Bone marrow (tissue), 2 donors: ENCODE measurements around the gene ZNF280D.
"Not testable (repeated sequence)": the region's sequence is repeated elsewhere in the genome, so short reads cannot be mapped to it uniquely, and the experiment has no call there.

ENCODE experiments used
- DNase-seq, 2 donors: peaks; one replicate each; lab custom pipeline; 2025; lab: John Stamatoyannopoulos, UW

Gene ZNF280D

GRCh38 chr15:56715220-56715619, 18.1 kb downstream of the ZNF280D start:
- no peak for DNase-seq

DNA sequence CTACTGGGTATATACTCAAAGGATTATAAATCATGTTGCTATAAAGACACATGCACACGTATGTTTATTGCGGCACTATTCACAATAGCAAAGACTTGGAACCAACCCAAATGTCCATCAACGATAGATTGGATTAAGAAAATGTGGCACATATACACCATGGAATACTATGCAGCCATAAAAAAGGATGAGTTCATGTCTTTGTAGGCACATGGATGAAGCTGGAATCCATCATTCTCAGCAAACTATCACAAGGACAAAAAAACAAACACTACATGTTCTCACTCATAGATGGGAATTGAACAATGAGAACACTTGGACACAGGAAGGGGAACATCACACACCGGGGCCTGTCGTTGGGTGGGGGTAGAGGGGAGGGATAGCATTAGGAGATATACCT, 23.8 kb downstream of the ZNF280D start:
- not testable (repeated sequence) for DNase-seq

DNA sequence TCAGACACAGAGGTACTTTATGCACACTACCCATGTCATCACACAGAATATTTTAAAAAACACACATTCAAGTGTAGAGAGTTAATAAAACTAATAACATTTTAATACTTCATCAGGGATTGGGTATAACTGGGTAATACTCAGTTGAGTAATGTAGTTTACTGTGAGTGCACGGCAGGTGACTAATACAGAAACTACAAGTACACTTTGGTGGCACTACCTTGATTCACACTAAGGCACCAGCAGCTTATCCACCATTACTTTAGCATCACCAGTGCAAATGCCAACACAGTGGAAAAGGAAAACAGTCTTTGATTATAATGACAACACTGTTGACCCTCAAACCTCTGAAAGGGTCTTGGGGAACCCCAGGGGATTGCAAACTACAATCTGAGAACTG, 33.6 kb downstream of the ZNF280D start:
- no peak for DNase-seq

DNA sequence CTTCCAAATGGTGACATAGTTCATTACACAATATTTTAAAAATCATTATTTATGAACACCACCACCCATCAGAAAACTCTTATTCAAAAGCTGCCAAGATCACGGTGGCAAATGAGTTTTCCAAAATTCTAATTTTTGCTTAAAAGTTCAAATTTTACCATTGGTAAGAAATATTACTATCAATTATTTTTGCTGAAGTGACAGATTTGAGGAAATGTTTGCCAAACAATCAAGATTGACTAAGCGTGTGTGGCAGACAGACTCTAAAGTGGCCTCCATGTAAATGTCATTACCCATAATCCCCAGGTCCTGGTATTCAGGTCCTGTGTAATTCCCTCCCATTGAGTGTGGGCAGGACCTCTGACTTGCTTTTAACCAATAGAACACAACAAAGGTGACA, 35.0 kb downstream of the ZNF280D start:
- DNase-seq = no peak

DNA sequence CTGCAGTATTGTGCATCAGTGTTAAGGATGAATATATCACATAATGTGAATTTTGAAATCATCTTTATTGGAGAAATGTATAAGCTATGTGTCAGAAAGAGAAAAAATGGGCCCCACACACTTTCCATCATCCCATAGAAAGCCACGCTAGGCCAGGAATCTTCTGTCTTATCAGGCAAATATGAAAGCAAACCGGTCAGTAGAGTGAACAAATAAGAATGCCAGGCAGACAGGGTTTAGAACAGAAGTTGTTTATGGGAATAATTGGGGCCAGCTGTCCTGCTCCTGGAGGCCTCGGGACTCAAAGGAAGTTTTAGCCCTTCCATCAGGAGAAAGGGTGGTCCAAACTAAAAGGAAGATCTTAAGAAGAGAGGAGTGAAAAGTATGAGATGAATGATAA, 39.5 kb downstream of the ZNF280D start:
- no peak for DNase-seq

- DNase-seq = no peak
These were observed 42.6 kb downstream of the ZNF280D start for GRCh38 chr15:56690733-56691132.

DNA sequence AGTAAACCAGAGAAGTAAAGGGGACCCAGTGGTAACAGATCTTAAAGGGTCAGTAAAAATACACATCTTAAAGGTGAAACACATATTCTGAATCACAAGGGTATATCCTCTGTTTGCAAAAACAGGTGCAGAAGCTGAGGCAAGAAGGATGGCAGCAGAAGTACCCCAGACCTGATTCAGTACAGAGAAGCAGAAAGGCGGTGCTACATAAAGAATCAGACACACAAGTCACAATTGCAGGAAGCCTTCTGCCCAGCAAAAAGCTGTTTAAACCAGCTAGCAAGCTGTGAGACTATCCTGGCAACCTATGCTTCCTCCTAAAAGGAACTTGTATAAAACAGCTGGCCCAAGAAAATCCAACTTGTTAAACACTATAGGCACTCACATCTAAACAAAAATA, 49.4 kb downstream of the ZNF280D start:
- no peak for DNase-seq

DNA sequence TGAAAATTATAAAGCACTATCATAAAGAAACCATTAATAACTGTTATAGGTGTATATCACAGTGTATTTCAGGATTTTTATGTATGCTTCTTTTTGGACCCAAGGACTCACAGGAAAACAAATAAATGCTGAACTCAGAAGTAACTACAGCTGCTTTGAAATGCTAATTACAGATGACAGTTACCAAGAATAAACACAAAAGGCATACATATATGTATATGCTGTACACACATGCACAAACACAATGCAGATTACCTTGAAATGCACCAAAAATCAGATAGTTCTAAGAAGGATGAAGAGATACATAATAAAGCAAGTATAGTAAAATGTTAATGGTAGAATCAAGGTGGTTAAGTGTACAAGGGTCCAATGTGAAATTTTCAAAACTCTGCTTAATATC, 52.2 kb downstream of the ZNF280D start:
- DNase-seq = no peak

DNA sequence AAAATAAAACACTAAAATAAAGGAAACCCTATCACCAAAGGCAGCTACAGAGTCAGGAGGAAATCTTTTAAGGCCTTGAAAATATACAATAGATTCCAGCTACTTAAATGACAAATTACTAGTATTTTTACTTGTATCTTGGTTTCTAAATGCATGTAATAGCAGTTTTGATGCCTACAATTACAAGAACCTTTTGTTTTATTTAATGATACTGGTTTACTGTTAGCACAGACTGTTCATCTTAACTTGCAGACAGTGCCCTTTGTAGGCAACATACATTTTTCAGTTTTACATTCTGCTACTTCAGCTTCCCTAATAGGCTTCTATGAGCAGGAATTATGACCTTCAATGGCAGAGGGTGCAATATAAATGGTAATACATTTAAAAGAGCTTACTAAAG, 54.1 kb downstream of the ZNF280D start:
- no peak for DNase-seq

DNA sequence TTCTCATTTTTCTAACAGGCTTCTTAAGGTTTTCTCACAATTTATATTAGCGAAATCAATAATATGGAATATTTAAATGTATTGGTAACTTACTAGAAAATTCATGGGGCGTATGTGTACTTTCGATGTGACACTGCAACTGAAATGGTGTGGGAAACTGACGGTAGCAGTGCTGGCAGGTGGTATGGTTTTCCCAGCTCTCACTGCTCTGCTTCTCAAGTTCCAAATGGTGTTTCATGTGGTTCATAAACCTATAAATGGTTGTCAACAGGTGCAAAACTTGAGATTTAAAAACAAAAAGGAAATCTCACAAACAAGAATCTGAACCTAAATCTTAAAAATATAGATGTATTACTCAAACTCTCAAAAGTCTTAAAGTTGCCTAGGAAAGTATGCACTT, 54.7 kb downstream of the ZNF280D start:
- DNase-seq = no peak

DNA sequence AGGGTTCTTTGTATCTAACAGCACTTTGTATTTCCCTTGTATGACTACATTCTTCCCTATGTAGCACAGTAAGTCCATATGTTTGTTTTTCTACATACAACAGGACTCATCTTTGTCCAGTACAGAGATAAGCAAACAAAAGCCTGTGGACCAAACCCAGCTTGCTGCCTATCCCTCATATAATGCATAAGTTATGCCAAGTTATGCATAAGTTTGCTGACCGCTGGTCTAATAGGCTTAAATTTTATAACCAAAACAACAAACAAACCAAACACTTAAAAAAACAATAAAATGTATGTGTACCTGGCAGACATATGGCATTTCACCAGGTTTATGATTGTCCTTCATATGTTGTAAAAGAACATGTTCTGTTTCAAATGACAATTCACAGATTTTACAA, 56.0 kb downstream of the ZNF280D start:
- no peak for DNase-seq

GRCh38 chr15:56675930-56676329, 57.4 kb downstream of the ZNF280D start:
- DNase-seq = no peak

DNA sequence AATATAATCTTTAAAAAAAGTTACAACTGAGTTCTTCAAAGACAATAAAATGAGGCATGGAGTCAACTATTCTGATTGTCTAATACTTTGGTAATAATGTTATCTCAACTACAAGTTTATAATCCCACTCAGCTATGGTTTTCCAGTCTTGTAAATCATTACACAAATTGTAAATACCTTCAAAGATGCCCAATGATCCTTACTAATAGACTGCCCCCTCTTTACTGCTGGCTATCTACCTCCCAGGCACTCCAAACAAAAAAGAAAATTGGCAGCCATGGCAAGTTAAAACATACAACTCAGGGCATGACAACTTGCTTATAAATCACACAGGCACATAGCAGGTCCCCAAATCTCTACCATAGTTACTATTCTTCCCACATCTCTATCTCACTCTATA, 58.5 kb downstream of the ZNF280D start:
- DNase-seq = no peak

DNA sequence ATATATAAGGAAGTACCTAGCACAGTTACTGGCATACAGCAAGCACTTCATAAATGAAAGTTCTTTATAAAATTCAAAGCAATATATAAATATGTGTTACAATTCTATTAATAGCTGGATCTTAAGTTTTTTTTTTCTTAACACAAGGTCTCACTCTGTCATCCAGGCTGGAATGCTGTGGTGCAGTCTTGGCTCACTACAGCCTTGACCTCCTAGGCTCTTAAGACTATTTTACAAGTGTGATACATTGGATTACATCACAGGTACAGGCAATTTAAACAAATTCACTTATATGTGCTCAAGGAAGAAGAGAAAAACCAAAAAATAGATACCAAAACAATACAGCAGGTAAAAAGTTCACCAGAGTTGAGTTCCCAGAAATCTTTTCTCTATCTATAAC, 60.6 kb downstream of the ZNF280D start:
- no peak for DNase-seq

GRCh38 chr15:56667517-56667916, 65.8 kb downstream of the ZNF280D start:
- DNase-seq = no peak

- no peak for DNase-seq
These were observed 72.4 kb downstream of the ZNF280D start for GRCh38 chr15:56660943-56661342.

- DNase-seq = no peak
These were observed 74.1 kb downstream of the ZNF280D start for GRCh38 chr15:56659197-56659596.

DNA sequence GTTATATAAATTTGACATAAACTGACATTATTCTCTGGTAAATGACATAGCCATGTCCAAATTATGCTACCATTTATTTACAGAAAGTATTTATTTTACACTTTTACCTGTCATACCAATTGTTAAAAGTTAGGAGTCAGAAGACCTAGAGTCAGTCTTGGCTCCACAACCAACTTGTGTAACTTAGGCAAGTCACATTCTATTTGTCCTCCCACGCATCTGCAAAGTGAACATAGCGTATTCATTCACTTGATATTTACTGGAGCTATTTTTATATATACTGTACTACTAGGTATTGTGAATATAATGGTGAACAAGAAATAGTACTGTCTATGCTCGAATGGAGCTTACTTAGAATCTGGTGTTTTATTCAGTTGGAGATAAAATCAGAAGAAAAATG, 78.7 kb downstream of the ZNF280D start:
- no peak for DNase-seq

- DNase-seq = no peak
These were observed 79.1 kb downstream of the ZNF280D start for GRCh38 chr15:56654216-56654615.

GRCh38 chr15:56653787-56654186, 79.5 kb downstream of the ZNF280D start:
- no peak for DNase-seq

DNA sequence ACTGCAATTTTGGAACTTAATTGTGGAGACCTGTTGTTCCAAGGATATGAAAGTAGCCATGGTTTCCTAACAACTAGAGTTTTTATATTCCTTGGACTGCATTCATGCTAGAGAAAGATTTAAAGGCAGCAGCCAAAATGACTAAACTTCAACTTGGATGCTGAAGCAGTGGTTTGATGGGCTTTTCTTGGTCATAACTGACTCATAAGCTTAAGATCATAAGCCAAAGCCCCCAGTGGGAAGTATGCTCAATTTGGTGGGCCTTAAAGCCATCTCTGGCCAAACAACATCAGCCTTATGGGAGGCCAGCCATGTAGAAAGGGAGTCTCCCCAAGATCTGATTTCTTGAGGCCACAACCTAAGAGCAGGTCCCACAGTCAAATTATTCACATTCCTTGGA, 80.2 kb downstream of the ZNF280D start:
- no peak for DNase-seq

- DNase-seq = no peak
These were observed 85.0 kb downstream of the ZNF280D start for GRCh38 chr15:56648311-56648710.

DNA sequence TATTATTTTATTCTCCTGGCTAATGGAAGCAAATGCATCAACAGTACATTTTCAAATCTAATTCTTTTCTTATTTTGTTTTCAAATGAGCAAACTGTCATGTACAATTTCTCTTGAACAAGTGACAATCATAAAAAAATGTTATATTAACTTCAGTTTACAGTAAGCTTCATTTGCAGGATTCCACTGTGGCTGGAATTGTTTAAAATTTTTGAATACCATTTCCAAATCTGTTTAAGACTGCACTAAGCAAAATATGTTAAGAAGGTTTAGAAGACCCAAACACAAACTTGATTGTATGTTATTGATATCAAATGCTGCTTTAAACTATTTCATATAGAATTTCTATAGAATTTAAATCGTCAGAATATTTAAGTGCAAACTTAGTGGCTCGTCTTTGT, 92.8 kb downstream of the ZNF280D start:
- no peak for DNase-seq

DNA sequence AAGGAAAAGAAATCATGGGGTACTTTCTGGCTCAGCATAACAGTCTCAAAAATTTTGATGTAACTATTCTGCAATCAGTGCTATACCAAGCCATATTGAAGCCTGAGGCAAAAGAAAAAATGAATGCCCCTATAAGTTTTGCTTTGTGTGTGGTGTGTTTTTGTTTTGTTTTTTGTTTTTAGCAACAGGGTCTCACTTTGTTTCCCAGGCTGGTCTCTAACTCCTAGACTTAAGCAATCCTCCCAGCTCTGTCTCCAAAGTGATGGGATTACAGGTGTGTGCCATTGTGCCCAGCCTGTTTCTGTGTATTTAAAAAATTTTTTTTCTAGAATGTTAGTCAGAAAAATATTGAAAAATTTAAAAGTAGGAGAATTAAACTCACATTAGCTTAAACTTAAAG, 93.2 kb downstream of the ZNF280D start:
- DNase-seq = no peak

- DNase-seq = no peak
These were observed 93.7 kb downstream of the ZNF280D start for GRCh38 chr15:56639631-56640030.
